GM21576 (cell line): ENCODE measurements around the gene SCN4A.
"Not testable (repeated sequence)": the region's sequence is repeated elsewhere in the genome, so short reads cannot be mapped to it uniquely, and the experiment has no call there.

Experiments
- ATAC-seq: cut with Tn5 transposase; IDR thresholded peaks from one replicate; pipeline ENCODE4 v1.9.1; 2021; ENCODE audit warnings: mild to moderate bottlenecking, moderate library complexity; ENCODE audit not compliant: unreplicated experiment

Gene SCN4A

DNA sequence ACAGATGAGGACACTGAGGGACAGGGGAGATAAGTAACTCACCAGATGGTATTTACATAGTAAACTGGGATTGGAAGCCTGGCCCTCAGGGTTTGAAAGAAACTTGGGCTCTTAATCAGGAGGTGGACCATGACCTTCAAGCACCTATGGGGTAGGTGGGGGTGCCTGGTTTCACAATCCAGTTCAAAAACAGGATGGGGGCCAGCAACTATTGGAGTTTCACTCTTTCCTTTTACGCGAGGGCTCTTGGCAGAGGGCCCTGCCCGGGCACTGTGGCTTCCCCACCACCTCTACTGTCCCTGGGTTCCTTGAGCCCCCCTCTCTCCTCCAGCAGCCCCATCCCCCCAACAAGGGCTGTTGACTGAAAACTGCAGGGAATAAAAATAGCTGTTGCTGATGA is 14.1 kb upstream of the SCN4A start:
- no peak for ATAC-seq

DNA sequence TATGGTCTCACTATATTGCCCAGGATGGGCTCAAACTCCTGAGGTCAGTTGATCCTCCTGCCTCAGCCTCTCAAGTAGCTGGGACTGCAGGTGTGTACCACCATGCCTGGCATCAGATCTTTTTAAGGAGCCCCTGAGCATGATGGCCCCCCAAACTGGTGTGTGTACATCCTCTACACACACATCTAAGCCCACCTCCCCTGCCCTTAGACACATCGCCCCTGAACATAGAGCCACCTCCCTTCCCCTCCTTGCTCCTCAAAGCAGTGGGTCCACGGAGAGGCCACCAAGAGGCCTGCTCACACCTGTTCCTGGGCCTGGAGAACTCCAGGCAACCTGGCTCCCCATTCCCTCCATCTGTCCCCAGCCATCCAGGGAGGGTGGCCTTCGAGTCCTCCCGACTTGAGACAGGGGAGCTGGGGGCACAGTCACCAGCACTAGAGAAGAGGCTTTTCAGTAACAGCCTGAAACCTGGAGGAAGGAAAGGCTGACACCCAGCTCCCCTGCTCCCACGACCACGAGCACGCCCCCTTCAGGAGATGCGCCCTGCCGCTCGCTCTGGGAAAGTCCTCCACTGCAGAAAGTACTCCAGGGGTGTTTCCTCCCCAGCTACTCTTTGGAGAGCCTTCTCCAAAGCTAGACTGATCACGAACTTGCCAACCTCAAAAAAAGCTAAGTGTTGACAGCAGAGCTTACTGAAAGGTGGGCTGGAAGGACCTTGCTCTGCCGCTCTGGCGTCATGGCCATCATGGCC is 12.8 kb upstream of the SCN4A start:
- ATAC-seq = no peak

DNA sequence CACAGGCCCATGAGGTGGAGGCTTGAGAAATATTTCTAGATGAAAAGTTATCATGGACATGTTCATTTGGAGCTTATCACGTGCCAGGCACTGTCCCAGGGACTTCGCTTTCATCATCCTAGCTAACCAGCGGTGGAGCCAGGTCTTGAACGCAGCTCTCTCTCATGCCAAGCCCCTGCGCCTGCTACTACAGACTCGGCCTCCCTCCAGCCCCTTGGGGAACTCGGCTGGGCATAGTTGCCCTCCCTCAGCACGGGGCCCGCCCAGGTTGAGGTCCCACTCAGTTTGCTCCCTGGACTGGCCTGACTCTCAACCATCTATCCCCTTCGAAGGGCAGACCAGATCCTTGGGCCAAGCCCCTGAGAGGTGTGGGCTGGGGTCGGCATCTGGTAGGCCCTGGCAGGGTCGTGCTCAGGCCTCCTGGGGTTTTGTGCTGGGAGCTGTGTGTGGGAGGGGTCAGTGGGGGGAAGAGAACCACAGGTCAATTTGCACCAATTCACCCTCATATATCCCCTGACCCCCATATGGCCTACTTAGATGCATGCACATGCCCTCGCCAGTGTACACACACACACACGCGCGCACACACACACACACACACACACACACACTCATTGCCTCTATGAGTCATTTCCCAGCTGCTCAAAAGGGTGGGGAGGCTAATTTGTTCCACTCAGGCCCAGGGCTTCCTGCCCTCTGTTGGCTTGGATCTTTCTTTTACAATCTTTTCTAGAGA is 12.1 kb upstream of the SCN4A start:
- no peak for ATAC-seq

DNA sequence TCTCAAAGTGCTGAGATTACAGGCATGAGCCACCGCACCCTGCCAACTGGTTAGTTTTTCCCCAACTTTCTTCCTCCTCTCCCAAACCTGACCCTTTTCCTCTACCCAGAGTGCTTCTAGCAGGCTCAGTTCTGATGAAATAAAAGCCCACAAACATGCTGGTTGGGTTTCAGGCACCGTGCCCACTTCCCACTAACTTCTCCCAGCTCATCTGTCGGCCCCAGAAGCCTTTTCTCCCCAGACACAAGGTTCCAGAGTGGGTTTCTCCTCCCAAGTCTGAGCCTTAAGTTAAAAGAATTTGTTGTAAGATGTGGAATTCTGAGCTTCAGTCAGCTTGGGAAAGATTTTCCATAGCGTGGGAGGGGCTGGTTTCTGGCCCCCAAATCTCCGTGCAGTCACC is 11.5 kb upstream of the SCN4A start:
- no peak for ATAC-seq

DNA sequence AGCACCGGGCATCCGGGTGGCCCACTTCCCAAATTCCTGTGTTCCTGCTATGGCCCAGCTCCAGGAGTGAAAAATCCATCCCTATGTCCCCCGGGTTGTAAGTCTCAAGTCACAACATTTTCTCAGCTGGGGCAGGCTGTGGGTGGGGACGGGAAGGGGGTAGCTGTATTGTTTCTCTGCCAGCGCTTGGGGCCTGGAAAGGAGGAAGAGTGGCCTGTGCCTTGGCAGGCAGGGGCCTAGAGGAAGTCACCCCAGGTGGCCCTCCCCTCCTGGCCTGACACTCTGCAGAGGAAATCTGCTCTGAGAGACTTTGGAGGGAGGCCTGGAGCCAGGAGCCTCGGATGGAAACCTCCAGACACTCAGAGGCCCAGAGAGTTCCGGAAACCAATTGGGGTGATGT is 10.6 kb upstream of the SCN4A start:
- ATAC-seq = no peak

DNA sequence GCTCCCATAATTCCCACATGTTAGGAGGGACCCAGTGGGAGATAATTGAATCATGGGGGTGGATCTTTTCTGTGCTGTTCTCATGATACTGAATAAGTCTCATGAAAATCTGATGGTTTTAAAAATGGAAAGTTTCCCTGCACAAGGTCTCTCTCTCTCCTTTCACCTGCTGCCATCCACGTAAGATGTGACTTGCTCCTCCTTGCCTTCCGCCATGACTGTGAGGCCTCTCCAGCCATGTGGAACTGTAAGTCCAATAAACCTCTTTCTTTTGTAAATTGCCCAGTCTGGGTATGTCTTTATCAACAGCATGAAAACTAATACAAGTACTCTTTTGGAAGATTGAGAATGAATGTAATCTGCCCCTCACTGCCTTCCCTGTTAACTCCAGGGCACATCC is 9.9 kb upstream of the SCN4A start:
- ATAC-seq = not testable (repeated sequence)

DNA sequence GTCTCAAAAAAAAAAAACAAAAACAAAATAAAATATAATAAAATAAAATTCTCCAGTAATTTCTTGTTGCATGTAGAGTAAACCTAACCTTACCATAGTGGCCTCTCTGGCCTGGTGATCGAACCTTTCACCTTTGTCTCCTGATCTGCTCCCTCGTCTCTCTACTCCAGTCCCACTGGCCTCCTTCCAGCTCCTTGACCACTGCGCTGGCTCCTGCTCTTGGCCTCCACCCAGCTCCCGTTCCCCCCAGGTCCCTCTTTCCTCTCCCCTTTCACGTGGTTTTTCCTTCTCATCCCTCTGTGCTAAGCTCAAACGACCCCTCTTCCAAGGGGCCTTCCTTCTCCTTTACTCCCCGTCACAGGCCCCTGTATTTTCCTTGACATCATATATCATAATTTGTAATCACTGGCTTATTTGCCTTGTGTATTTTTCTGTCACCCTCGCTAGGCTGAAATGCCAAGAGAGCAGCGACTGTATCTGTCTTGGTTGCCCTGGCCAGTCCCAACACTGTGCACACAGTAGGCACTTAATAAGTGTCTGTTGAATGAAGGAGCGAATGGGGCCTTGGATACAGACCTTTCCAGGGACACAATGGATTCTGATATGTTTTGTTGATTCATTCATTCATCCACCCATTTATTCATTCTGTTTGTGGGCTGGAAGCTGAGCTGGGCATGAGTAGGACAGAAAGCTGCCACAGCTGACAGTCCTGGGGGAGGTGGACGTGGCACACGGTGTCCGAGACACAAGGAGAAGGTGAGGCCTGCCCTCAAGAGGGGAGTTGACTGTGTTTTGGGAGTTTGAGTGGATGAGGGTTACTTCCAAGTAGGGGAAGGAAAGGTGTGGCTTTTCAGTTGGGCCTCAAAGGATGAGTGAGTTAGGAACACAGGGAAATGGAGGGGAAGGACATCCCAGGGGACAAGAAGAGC is 5.8 kb upstream of the SCN4A start:
- ATAC-seq = no peak

DNA sequence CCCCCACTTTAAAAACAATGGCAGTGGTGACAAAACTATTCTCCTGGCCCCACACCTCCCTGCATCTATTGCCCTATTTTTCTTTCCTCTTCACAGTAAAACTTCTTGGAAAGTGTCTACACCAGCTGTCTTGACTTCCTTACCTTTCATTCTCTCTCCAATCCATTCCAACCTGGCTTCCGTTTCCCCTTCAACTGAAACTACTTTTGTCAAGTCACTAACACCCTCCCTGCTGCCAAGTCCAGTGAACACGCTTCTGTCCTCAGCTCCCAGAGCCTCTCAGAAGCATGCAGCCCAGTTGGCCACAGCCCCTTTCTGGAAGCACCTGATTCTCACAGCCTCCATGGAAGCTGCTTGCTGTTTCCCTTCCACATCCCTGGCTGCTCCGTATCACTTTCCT is 4.0 kb upstream of the SCN4A start:
- ATAC-seq = no peak

DNA sequence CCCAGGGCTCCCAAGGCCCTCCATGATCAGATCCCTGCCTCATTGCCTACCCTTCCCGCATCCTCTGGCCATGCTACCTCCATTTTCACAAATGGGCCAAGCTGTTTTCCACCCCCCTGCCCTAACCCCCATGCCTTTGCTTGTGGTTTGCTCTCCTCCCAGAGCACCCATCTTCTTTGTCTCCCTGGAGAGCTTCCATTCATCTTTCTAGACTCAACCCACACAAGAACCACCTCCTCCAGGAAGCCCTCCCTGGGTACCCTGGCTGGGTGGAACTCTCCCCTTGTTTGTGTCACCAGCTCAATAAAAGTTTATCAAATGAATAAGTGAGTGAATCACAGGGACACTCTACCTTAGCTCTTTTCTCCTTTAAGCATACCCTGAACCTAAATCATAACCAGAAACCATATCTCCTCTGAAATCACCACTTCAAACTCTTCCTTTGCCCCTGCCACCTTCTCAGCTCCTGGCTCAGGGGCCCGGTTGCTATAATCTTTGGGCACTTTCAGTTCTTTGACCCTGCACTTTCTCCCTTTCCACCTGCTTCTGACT is 2.9 kb upstream of the SCN4A start:
- no peak for ATAC-seq

DNA sequence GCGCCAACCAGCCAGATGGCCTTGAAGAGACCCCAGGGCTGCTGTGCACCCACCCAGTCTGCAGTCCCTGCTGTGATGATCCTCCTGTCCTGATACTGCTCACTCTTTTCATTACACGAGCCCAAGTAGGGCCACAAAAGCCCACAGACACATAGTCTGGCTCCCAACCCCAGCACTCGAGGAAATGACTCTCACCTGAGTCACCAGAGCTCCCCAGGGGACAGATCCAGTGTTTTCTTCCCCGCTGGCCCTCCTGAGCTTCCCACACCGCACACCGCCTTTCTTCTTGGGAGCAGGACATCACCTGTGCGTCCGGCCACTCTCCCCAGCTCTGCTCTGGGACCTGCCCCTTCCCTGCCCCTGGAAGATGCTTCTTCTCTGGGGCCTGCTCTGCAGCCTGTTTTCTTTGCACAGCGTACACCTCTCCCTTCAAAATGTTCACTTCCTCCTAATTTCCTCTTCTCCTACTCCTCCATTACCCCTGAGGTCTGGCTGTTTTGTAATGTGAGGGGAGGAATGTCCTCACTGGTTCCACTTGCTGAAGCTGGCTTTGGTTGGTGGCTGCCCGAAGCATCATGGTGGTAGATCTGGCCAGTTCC is 2.0 kb upstream of the SCN4A start:
- no peak for ATAC-seq

DNA sequence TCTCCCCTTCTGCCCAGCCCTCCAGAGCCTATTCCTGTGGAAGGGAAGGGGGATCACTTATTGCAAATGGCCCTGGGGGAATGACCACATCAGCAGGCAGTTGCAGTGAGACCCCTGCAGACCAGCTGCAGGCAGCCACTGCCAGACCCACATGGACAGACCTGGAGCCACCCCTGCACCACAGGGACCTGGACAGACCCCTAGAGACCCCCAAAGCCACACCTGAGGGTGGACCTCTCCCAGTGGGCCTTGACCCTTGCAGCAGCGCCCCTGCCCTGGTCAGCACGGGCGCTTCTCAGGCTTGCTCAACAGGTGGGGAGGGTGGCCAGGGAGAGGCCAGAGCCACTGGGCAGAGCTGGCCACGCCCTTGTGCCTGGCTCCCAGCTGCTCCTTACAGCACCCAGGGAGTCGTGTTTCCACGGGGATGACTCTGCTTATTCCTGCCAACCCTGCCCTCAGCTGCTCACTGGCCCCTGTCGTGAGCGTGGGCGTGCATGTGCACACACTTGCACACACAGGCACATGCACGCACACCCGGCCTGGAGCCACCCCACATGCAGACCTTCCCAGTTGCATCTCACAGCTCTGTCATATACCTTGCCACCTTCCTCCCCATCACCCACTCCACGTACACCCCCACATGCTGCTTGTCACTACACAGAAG is 1.3 kb upstream of the SCN4A start:
- ATAC-seq = no peak

DNA sequence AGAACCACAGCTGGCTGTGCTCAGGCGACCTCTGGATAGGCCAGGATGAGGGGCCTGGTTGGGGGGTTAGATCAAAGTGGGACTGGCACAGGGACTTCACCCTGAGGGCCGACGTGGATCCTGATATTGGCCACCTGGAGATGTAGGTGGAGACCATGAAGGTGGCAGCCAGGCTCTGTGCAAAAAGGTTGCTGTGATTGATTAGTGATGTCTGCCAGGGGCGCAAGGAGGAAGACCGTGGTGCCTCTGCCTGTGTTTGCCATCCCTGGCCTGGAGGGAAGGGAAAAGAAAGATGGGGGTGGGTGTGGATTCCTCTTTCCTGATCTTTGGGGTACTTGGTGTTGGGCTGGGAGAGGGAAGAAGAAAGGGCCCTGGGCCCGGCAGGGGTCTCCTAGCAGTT is 529 bp upstream of the SCN4A start:
- no peak for ATAC-seq

DNA sequence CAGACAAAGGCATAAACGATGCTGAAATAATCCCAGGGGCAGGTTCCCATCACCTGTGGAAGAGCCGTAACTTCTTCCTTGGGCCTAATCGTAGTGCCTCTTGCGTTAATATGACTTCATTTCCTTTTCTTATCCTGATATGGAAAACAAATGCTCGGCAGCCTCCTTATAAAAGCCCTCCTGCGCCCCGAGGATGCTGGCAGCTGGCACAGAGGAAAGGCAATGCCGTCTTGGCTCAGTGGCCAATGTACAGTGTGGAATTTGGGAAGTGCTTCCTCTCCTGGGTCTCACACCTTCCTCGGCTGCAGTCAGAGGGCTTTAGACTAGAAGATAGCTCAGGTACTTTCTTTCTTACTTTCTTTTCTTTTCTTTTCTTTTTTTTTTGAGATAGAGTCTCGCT is 3.4 kb downstream of the SCN4A start:
- no peak for ATAC-seq

DNA sequence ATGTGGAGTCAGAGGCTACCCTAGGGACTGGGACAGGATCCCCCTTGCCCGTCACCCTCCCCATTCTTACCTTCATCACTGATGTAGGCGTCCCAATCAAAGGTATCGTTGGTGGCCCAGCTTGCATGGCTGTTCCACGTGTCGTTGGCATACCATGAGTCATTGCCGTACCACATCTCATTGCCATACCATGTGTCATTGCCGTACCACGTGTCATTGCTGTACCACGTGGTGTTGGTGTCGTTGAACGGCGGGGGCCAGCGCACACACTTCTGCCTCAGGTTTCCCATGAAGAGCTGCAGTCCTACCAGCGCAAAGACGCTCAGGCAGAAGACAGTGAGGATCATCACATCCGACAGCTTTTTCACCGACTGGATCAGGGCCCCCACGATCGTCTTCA is 4.8 kb downstream of the SCN4A start:
- no peak for ATAC-seq

DNA sequence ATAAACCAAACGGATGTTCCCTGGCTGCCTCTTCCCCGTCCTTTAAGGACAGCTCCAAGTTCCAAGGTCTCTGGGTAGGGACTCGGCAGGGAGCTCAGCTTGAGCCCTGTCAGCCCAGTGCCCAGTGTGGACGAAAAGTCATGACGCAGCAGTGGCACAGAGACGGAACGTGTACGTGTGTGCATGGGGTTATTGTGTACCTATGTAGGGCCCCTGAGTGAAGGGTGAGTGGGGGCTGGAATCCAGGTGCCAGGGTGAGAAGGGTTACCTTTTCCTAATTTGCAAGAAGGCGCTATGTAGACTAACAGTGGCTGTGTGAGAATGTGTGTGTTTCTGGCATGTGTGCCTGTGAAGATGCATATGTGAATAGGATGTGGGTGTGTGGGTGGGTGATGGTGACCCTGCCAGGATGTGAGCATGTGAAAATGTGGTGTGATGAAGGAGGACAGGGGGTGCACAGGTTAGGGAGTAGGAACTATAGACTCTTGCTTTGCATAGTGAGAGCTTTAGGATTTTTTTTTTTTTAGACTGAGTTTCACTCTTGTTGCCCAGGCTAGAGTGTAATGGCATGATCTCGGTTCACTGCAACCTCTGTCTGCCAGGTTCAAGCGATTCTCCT is 6.0 kb downstream of the SCN4A start:
- no peak for ATAC-seq

DNA sequence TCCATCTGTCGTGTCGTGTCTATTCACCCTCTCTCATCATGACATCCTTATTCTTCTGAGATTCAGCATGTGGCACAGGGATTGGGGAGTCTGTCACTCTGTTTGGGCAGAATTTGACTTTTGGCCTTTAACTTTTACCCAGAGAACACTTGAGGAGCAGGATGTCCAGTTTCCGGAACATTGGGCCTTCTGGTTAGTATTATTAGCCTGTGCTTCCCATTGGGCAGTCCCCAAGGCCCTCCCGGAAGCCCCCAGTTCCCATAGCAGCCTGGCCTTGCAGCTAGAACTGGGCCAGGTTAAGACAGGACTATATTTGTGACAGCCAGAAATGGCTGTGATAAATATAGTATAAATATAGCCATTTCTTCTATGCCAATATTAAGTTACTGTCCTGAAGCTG is 9.6 kb downstream of the SCN4A start:
- no peak for ATAC-seq

DNA sequence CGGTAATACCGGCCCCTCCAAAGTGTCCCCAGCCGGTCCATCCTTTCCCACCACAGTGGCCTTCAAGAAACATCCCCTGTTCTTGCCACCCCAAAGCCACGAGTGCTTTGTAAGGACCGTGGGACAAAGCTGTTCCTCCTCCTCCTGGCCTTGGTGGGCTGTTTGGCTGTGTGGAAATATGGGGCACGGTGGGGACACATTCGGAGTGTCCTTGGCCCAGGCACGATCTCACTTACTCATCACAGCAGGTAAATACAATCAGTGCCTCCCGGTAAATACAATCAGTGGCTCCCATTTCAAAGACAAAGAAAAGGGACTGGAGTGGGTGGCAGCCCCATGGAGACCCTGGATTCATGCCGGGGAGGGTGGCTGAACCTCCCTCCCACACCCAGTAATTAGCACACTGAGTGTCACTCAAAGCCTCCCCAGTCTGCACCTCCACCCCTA is 10.4 kb downstream of the SCN4A start:
- no peak for ATAC-seq

DNA sequence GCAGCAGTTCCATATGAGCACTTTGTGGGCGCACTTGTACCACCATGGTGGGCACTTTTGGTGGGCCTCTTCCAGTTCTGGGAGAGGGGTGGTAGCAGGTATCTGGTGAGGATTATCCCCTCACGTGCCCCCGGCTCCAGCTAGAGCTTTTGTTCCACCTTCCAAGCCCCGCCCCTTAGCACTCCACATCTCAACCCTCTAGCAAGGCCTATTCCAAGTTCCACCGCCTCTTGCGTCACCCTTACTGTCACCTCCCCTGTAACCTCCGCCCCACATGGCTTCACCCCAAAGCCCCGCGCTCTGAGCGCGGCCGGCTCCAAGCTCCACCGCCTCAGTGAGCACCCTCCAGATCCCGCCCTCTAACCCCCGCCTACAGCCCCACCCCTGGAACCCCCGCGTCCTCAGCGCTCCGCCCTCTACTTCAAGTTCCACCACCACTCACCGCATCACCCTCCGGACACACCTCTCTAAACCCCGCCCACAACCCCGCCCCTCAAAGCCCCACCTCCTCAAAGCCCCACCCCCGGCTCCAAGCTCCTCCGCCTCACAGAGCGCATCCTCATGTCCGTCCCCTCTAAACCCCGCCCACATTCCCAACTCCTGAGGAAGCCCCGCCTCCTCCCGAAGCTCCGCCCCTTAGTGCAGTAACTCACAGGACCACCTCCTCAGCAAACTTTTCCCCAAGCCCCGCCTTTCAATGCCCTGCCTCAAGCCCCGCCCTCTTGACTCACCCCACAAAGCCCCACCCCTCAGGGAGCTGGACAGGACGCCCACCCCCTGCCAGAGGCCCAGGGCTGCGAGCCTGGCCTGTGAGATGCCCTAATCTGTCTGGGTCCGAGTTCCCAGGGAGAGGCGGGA is 11.1 kb downstream of the SCN4A start:
- ATAC-seq = no peak

DNA sequence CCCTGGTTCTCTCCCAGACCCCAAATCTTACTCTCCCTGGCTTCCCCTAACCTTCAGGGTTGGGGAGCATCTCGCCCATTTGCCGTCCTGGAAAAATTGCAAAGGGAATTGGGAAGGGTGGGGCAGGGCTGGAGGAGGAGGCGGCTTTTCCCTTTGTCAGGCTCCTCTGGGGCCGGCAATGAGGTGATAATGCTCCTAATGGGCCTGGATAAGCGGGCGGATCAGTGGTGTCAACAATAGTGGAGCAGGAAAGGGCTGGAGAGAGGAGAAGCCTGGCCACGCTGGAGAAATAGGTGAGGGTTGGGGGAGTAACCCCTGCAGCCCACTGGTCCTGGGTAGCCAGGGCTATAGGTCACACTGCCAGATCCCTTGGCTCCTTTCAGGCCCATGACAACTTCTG is 12.3 kb downstream of the SCN4A start:
- ATAC-seq = no peak
